HEK293 (cell line): Measurements from ENCODE around the gene PPP1R14C.

Source experiments
- CTCF ChIA-PET: fragments of 350-600 bp; formaldehyde crosslinking; extraction: SDS; loops from one replicate; lab custom pipeline; 2021; ENCODE audit warnings: antibody characterized with exemption; lab: Yijun Ruan, JAX
- POLR2A ChIA-PET: fragments of 300-600 bp; formaldehyde crosslinking; extraction: SDS; loops from one replicate; lab custom pipeline; 2020; ENCODE audit warnings: antibody characterized with exemption, inconsistent platforms; lab: Yijun Ruan, JAX
- H3K27ac ChIP-seq: fragments of 200-500 bp; sonication (Bioruptor generic); 2 replicates; pipeline ENCODE4 v1.5.1; 2014; ENCODE audit warnings: low read depth, low read length, control low read depth, inconsistent platforms; ENCODE audit errors: extremely low read depth
- H3K36me3 ChIP-seq, 2 experiments: fragments of 200-500 bp in 1 of 2; sonication (Bioruptor generic) in 1 of 2; 1 replicate in 1 of 2; 2 replicates in 1 of 2; pipeline ENCODE4 v1.5.1; 2014 to 2017; ENCODE audit warnings: inconsistent platforms in 2 of 2, low read length in 2 of 2; ENCODE audit not compliant: control insufficient read depth in 2 of 2, insufficient read depth in 1 of 2
- H3K4me1 ChIP-seq: fragments of 200-500 bp; sonication (Bioruptor generic); 2 replicates; pipeline ENCODE4 v1.5.1; 2014; ENCODE audit warnings: mild to moderate bottlenecking, low read length, inconsistent platforms; ENCODE audit not compliant: control insufficient read depth, insufficient read depth
- H3K4me3 ChIP-seq: 2 replicates; pipeline ENCODE4 v1.5.1; 2011; ENCODE audit warnings: low read depth, mild to moderate bottlenecking, control low read depth, low read length, moderate library complexity
- H3K9me3 ChIP-seq: fragments of 200-500 bp; sonication (Bioruptor generic); 2 replicates; pipeline ENCODE4 v1.5.1; 2014; ENCODE audit warnings: low read depth, low read length, inconsistent platforms; ENCODE audit not compliant: control insufficient read depth, insufficient read depth
- GLI4 ChIP-seq: fragments of 450-650 bp; formaldehyde crosslinking; IDR thresholded peaks from 2 replicates; pipeline ENCODE4 v1.5.1; 2016; ENCODE audit warnings: missing biosample characterization, missing genetic modification characterization
- SP7 ChIP-seq: fragments of 450-650 bp; formaldehyde crosslinking; IDR thresholded peaks from 2 replicates; pipeline ENCODE4 v1.5.1; 2016; ENCODE audit warnings: missing biosample characterization, missing genetic modification characterization
- YY1 ChIP-seq: fragments of 450-650 bp; formaldehyde crosslinking; IDR thresholded peaks from 2 replicates; pipeline ENCODE4 v1.5.1; 2018; ENCODE audit warnings: missing biosample characterization, missing genetic modification characterization
- ZFP41 ChIP-seq: fragments of 450-650 bp; formaldehyde crosslinking; IDR thresholded peaks from 2 replicates; pipeline ENCODE4 v1.5.1; 2016; ENCODE audit warnings: missing biosample characterization, missing genetic modification characterization, borderline replicate concordance
- ZNF138 ChIP-seq: fragments of 450-650 bp; formaldehyde crosslinking; IDR thresholded peaks from 2 replicates; pipeline ENCODE4 v1.5.1; 2016; ENCODE audit warnings: missing biosample characterization, missing genetic modification characterization, borderline replicate concordance
- ZNF184 ChIP-seq: fragments of 450-650 bp; IDR thresholded peaks from 2 replicates; pipeline ENCODE4 v1.5.1; 2018; ENCODE audit warnings: missing biosample characterization, mild to moderate bottlenecking, missing genetic modification characterization
- ZNF202 ChIP-seq: fragments of 450-650 bp; formaldehyde crosslinking; IDR thresholded peaks from 2 replicates; pipeline ENCODE4 v1.5.1; 2016; ENCODE audit warnings: missing biosample characterization, missing genetic modification characterization, borderline replicate concordance
- ZNF350 ChIP-seq: fragments of 450-650 bp; formaldehyde crosslinking; IDR thresholded peaks from 2 replicates; pipeline ENCODE4 v1.5.0; 2017; ENCODE audit warnings: missing biosample characterization, mild to moderate bottlenecking, missing genetic modification characterization
- ZNF394 ChIP-seq: fragments of 450-650 bp; formaldehyde crosslinking; IDR thresholded peaks from 2 replicates; pipeline ENCODE4 v1.5.1; 2016; ENCODE audit warnings: missing biosample characterization, missing genetic modification characterization, mild to moderate bottlenecking, moderate library complexity, borderline replicate concordance
- TF ChIP-seq, protein P1 (sequence below): fragments of 450-650 bp; formaldehyde crosslinking; IDR thresholded peaks from 2 replicates; pipeline ENCODE4 v1.5.1; 2016; ENCODE audit warnings: missing biosample characterization, missing genetic modification characterization, borderline replicate concordance
- TF ChIP-seq, protein P2 (sequence below): fragments of 450-650 bp; formaldehyde crosslinking; IDR thresholded peaks from 2 replicates; pipeline ENCODE4 v1.5.1; 2017; ENCODE audit warnings: missing biosample characterization, missing genetic modification characterization
- TF ChIP-seq, protein P3 (sequence below): fragments of 450-650 bp; formaldehyde crosslinking; IDR thresholded peaks from 2 replicates; pipeline ENCODE4 v1.5.1; 2017; ENCODE audit warnings: missing biosample characterization, missing genetic modification characterization
- TF ChIP-seq, protein P4 (sequence below): fragments of 450-650 bp; formaldehyde crosslinking; IDR thresholded peaks from 2 replicates; pipeline ENCODE4 v1.5.1; 2016; ENCODE audit warnings: missing biosample characterization, missing genetic modification characterization

Gene PPP1R14C

DNA sequence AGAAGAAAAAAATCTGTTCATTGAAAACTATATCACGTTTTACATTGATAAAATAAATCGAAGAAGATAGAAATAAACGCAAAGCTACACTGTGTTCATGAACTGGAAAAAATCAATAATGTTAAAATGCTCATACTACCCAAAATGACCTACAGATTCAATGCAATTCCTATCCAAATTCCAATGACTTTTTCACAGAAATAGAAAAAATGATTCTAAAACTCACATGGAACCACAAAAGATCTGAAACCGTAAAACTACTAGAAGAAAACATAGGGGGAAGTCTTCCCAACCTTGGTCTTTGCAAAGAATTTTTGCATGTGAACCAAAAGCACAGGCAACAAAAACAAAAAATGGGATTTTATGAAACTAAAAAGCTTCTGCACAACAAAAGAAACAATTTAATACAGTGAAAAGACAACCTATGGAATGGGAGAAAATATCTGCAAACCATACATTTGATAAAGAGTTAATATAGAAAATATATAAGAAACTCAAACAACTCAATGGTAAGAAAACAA, 40.0 kb upstream of the PPP1R14C start:
- ChIA-PET CTCF (interaction anchor here (1.3 to 1.8 kb wide), 2 partner anchors 22 to 32 kb away, joined by 6 to 7 read pairs; no protein-coding TSS in a partner anchor), POLR2A (no interaction called here)
- H3K4me1 ChIP-seq: no peaks in the 10 kb centered on the region
- no peak overlapping the region for H3K27ac ChIP-seq
- TF ChIP-seq ZNF138 (tag by site-specific recombination) (no peak), ZNF184 (tag by site-specific recombination) (no peak), GLI4 (tag by site-specific recombination) (no peak)
- TF ChIP-seq, protein P1, sequence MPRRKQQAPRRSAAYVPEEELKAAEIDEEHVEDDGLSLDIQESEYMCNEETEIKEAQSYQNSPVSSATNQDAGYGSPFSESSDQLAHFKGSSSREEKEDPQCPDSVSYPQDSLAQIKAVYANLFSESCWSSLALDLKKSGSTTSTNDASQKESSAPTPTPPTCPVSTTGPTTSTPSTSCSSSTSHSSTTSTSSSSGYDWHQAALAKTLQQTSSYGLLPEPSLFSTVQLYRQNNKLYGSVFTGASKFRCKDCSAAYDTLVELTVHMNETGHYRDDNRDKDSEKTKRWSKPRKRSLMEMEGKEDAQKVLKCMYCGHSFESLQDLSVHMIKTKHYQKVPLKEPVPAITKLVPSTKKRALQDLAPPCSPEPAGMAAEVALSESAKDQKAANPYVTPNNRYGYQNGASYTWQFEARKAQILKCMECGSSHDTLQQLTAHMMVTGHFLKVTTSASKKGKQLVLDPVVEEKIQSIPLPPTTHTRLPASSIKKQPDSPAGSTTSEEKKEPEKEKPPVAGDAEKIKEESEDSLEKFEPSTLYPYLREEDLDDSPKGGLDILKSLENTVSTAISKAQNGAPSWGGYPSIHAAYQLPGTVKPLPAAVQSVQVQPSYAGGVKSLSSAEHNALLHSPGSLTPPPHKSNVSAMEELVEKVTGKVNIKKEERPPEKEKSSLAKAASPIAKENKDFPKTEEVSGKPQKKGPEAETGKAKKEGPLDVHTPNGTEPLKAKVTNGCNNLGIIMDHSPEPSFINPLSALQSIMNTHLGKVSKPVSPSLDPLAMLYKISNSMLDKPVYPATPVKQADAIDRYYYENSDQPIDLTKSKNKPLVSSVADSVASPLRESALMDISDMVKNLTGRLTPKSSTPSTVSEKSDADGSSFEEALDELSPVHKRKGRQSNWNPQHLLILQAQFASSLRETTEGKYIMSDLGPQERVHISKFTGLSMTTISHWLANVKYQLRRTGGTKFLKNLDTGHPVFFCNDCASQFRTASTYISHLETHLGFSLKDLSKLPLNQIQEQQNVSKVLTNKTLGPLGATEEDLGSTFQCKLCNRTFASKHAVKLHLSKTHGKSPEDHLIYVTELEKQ (tag by site-specific recombination): no peak
- H3K36me3 ChIP-seq: no peaks in the 10 kb centered on the region
- no peak overlapping the region for H3K4me3 ChIP-seq
- H3K9me3 ChIP-seq: no peaks in the 10 kb centered on the region

DNA sequence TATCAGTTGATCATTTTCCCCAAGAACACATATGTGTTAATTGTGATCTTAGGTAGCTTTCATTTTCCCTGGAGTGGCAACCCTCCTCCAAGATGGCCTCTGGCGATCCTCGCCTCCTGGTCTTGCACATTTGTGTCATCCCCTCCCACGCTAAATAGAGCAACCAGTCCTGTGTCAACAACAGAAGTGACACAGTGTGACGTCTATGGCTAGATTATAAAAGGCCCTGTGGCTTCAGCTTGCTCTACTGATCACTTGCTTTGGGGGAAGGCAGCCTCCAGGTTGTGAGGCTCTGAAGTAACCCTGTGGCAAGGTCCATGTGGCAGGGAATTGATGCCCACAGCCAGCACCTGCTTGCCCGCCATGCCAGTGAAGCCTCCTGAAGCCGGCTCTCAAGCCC, 30.6 kb upstream of the PPP1R14C start:
- Histone ChIP-seq H3K9me3 (no peaks in the 10 kb centered on the region), H3K36me3 (no peaks in the 10 kb centered on the region), H3K4me3 (no peak overlapping the region), H3K4me1 (no peaks in the 10 kb centered on the region), H3K27ac (no peak overlapping the region)
- POLR2A ChIA-PET: no interaction called here
- CTCF ChIA-PET: interaction anchor here (0.8 to 1.4 kb wide), 2 partner anchors 32 to 103 kb away, joined by 3 to 7 read pairs; no protein-coding TSS in a partner anchor
- no peak for TF ChIP-seq ZNF202 (tag by site-specific recombination)
- TF ChIP-seq ZNF350 (tag by site-specific recombination): peak; percentile 43; the same call in 1 of the 2 replicates

DNA sequence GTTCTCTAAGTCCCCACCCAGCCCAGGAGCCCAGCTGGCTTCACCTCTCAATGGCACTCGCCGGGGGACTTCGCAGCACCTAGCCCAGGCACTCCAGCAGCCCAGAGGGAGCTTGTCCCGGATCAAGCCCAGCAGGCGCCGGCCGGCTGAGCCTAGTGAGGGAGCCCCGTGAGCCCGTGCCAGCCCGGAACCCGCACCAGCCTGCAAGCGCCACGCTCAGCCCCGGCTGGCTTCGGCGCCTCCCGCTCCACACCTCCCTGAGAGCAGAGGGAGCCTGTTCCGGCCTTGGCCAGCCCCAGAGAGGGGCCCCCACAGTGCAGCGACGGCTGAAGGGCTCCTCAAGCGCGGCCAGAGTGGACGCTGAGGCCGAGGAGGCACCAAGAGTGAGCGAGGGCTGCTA, 27.1 kb upstream of the PPP1R14C start:
- Histone ChIP-seq H3K27ac (no peak overlapping the region), H3K36me3 (no peaks in the 10 kb centered on the region), H3K4me3 (no peak overlapping the region), H3K9me3 (no peaks in the 10 kb centered on the region), H3K4me1 (no peaks in the 10 kb centered on the region)
- TF ChIP-seq, protein P2, sequence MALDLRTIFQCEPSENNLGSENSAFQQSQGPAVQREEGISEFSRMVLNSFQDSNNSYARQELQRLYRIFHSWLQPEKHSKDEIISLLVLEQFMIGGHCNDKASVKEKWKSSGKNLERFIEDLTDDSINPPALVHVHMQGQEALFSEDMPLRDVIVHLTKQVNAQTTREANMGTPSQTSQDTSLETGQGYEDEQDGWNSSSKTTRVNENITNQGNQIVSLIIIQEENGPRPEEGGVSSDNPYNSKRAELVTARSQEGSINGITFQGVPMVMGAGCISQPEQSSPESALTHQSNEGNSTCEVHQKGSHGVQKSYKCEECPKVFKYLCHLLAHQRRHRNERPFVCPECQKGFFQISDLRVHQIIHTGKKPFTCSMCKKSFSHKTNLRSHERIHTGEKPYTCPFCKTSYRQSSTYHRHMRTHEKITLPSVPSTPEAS (tag by site-specific recombination): no peak
- TF ChIP-seq YY1 (no peak), SP7 (no peak), ZFP41 (tag by site-specific recombination) (no peak), ZNF394 (tag by site-specific recombination) (no peak)
- TF ChIP-seq, protein P3, sequence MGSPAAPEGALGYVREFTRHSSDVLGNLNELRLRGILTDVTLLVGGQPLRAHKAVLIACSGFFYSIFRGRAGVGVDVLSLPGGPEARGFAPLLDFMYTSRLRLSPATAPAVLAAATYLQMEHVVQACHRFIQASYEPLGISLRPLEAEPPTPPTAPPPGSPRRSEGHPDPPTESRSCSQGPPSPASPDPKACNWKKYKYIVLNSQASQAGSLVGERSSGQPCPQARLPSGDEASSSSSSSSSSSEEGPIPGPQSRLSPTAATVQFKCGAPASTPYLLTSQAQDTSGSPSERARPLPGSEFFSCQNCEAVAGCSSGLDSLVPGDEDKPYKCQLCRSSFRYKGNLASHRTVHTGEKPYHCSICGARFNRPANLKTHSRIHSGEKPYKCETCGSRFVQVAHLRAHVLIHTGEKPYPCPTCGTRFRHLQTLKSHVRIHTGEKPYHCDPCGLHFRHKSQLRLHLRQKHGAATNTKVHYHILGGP: no peak
- TF ChIP-seq, protein P4, sequence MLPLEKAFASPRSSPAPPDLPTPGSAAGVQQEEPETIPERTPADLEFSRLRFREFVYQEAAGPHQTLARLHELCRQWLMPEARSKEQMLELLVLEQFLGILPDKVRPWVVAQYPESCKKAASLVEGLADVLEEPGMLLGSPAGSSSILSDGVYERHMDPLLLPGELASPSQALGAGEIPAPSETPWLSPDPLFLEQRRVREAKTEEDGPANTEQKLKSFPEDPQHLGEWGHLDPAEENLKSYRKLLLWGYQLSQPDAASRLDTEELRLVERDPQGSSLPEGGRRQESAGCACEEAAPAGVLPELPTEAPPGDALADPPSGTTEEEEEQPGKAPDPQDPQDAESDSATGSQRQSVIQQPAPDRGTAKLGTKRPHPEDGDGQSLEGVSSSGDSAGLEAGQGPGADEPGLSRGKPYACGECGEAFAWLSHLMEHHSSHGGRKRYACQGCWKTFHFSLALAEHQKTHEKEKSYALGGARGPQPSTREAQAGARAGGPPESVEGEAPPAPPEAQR (tag by site-specific recombination): no peak
- ChIA-PET POLR2A (no interaction called here), CTCF (interaction anchor here (0.6 kb wide), 1 partner anchor 36 kb away, joined by 4 read pairs; no protein-coding TSS in a partner anchor)
